HG03103 (cell line): ENCODE measurements around the gene AFTPH.
A peak's percentile ranks its signal among the peaks of the same experiment; 100 is the strongest.

Source experiments
- ATAC-seq: cut with Tn5 transposase; IDR thresholded peaks from one replicate; pipeline ENCODE4 v1.9.1; 2021; ENCODE audit warnings: low read depth; ENCODE audit not compliant: unreplicated experiment

The AFTPH gene

DNA sequence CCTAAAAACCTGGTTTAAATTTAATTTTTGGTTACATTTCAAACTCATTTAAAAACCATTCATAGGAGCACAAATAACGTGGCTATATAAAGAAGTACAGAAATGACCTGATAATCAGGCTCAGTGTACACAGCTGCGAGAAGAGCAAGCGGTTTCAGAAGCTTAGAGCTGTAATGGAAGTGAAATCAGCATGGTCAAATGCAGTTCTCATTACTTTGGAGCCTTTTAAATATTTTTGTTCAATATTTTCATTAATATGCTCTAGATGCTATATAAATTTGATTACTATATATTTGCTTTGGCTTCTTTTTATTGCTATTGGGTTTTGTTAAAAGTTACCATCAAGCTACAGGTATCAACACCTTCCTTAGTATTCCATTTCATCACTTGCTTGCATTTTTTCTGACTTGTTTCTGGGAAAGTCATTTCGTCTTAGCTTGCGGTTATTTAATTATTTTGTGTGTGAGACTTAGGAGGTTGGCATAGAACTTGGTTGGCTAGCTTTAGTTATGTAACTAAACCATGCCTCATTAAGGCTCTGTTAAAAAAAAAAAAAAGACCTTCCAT is 58.7 kb downstream of the AFTPH start:
- peak; percentile 88 for ATAC-seq

DNA sequence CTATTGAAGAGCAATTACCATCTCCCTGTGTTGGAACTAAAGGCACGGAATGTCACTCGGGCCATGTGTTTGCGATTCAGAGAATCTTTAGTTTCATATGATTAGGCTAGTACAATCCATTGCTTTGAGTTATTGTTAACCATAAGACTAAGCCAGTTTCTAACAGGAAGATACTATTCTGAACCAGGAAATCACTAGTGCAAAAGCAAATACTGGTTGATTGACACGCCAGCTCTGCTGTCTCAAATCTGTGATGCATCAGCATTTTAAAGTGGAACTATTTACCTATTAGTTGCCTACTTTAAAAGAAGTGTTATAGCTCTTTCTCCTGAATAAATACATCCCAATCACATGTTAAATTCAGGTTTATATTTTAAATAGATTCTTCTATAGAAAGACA is 61.9 kb downstream of the AFTPH start:
- no peak for ATAC-seq

DNA sequence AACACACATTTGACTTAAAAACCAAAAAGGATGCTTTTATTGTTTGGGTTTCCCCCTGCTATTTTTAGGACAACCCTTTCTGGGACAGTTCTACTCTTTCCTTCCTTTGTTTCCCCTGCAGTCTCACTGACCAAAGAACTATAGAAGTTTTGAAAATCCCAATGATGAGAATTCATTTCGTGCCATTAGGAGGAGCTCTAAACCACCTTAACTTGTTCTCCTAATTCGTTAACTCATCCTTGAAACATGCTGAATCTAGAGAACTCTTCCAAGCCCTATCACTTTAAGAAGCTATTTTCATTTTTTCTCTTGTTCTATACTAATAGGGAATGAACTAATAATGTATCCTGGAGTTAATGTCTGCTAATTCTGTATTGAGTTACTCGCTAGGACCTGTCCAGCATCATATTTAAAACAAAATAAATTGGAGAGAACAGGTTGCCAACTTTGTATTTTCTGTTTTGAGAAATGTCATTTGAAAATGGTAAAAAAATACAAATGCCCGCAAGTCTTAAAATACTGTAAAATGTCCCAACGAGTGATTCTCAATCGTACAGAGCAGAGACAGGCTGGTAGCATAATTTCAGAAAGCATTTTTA is 62.9 kb downstream of the AFTPH start:
- ATAC-seq, result no peak

DNA sequence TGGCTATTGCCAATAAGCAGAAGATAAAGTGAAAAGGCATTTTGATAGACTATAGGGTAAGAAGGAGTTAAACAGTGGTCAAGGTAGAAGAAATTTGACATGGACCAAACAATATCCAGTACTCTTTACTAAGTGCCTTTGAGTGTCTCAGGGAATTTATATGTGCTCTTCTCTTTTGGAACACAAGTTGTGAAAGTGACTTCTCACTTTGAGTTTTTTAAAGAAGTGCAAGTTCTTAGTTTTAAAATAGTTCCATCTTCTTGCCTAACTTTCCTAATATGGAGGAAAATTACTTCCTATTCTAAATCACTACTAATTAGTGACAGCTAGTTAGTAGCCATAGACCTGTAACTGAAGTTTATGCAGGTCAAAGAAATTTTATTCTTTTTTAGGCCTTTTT is 63.4 kb downstream of the AFTPH start:
- ATAC-seq, result no peak

DNA sequence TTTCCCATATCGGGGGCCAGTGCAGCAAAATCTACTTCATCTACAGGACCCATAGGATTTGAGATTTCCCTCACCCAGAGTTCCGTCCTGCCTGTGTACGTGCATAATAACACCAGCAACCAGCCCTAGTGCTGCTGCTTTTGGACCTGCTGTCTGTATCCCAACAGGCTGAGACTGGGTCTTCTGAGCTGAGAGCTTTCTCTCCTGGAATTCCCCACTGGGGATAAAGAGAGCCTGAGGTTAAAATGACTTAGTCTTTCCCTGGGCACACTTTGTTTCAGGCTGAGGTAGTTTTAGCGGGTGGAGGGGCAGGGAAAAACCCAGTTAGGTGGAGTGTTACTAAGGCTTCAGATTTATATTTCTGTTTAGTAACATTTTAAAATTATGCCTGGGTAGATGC is 67.1 kb downstream of the AFTPH start:
- ATAC-seq, result no peak

DNA sequence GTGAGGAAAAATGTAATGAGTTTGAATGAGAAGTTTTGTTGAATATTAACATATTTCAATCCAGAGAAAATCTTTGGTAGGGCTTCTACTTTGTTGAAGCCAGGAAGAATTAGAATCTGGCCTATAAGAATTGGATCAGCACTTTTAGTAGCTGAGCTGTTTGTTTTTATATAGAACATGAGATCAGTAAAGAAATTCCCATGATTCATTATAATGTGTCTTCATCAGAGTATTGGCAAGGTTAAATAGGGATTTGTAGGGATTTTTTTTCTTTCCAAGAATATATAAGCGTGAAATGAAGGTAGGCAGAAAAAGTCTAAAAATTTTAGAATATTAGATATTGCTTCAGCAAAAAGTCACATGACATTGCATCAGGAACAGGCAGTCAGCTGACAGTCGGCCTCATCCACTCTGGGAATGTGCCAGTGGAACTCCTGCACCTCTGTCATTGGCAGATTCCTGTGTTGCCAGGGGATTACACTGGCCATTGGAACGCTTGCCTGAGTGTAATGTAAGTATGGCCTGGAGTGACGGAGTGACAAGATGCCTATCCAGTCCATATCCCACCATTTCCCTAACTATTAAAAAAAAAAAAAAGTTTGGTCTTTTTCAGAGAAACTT is 69.0 kb downstream of the AFTPH start:
- no peak for ATAC-seq

DNA sequence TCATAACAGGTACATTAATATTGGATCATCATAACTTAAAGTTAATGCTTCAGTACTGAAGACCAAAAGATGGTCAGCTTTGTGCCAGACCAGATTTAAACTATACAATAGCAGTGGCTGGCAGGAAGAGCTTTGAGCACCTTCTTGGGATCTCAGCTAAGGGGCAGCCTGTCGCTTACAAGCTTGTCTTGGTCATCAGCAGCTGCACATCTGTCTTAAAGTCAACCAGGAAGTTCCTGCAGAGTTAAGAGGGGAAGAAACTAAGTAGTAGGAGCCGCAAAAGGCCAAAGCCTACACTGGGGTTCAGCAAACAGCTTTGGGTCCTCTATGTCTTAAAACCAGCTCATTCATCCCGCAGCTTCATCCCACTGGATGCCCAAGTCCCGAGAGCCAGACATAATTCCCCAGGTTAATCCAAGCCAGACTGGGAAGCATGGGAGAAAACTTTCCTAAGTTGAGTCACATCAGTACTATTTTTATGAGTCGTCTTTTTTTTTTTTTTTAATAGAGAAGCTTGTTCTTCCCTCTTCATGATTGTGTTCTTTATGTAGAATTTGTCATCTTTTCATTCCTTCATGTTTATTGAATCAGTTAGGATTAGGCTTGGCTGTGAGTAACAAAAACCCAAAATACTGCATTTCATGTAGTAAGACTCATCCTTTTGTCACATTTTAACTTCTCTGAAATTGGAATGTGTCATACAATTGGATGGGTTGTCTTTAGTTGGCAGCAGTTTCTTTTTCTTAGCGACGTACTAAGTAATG is 70.3 kb downstream of the AFTPH start:
- ATAC-seq, result no peak

DNA sequence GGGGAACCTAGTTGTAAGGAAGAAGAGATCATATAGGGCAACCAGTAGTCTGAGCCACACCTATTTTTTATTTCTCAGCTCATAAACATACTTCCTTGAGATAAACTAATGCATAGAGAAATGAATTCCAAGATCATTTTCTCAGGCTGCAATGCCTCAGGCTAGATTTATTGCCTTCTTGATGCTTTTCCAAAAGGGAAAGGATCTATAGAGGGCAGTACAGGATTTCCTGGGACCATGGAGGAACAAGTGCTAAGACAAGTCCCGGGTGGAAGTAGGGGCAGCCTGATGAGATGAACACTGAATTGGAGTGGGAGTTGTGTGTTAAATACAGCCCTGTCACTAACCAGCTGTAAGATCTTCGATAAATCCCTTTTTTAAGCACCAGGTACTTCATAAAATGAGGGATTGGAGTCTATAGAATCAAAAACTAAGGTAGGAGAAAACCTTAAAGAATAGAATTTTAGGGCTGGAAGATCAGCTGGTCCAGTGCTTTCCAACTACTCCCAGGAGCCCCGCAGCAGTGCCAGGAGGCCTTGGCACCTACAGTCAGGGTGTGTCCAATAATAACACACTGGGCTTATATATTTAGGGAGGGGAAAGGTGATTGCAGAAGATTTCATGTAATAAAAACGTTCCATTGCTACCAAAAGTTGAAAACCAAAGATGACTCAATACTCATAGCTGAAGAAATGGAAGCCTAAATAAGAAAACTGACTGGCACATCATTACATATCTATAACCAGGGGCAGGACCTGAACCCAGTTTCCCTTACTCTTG is 71.5 kb downstream of the AFTPH start:
- ATAC-seq, result no peak

DNA sequence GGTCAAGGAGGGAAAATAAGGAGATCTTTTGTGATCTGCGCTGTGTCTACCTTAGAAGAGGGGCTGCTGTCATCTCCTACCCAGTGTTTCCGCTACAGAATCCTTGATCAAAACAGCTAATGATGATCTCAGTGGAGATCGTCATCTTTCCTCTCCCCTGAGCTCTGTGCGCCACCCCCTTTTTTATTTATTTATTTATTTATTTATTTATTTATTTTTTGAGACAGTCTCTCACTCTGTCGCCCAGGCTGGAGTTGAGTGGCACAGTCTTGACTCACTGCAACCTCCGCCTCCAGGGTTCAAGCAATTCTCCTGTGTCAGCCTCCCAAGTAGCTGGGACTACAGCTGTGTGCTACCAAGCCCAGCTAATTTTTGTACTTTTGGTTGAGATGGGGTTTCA is 74.1 kb downstream of the AFTPH start:
- no peak for ATAC-seq

DNA sequence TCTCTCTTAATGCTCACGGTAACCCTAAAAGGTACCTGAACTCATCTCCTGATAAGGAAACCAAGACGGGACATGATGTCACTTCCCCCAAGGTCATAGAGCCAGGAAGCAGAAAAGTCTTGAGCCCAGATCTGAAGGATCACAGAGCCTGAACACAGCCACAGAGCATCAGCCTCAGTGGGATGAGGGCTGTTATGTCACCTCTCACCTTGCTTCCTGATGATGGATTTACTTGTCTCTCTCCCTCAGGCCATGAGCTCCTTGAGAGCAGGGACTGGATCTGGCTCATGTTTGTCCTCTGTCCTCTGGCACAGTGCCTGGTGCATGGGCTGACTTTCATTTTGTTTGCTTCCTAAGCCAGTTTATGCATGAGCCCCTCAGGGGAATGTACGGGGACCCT is 75.3 kb downstream of the AFTPH start:
- ATAC-seq, result no peak

DNA sequence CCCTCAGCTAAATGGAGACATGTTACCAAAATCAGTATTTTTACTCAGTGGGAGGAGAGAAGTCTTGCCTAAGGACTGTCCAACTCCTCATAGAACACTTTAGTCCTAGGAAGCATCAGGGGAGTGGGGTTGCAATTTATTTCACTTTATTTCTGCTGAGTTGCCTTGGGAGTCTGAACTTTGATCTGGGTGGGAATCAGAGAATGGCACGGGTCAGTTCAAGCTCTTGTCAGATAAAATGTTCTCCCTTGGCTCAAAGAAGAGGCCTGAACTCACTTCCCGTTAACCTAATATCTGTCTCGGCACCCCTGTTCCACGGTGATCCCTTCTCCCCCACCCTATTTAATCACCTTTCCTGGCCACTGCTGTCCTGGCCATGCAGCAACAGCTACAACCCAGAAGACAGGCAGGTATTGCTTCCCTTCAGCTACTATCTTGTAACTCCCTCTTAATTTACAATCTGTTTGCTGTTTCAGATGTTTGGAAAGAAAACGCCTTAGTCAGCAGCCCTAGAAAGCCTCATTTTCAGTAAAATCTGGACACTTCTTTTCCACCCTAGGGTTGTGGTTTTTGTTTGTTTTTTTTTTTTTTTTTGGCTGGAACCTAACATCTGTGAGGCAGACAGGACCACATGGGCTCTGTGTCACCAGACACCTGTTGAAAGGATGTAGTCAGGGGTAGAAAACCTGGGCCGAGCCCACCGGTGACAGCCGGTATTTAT is 77.1 kb downstream of the AFTPH start:
- ATAC-seq, result no peak

DNA sequence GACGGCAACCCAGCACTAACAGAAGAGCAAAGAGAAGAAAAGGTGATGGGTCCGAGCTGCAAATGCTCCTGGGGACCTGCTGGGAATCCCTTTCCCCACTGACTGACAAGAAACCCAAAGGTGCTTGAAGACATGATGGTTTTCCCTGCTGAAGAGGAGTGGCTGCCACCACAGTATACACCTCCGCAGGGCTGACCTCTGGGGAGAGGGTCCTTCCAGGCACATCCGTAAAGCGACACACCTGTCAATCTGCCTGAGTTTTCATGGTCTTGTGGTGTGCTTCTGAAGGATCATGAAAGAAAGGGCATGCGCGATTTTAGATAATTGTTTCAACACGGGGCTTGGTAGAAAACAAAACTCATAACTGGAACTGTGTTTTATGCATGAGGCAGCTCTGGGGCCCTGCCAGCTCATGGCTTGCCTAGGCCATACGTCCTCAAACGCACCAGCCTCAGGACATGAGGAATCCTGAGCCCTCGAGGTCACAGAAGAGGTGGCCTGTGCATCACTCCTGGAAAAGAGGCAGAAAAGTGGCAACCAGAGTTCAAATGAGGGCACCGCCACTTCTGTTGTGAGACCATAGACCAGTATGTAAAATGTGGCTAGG is 77.8 kb downstream of the AFTPH start:
- no peak for ATAC-seq

DNA sequence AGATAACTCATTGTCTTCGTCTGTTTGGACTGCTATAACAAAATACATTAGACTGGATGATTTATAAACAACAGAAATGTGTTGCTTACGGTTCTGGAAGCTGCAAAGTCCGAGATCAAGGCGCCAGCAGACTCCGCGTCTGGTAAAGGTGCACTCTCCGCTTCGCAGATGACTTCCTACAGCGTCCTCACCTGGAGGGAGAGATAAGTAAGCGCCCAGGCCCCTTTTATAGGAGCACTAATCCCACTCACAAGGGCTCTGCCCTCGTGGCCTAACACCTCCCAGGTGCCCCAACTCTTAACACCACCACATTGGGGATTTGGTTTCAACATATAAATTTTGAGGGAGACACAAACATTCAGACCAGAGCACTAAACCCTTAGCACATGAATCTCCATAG is 78.3 kb downstream of the AFTPH start:
- ATAC-seq, result no peak

DNA sequence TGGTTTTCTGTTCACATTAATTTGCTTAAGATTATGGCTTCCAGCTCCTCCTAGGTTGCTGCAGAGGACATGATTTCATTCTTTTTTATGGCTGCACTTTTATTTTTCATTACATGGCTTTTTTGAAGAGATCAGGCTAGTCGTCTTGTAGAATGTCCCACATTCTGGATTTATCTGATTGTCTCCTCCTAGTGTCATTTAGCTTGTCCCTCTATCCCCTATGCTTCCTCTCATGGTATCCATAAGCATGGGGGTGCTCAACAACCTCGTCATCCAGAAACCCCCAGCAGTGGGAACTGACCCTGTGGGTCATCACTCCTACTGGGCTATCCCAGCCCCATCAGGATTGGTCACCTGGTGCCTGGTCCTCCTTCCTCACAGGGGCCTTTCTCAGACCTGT is 80.0 kb downstream of the AFTPH start:
- no peak for ATAC-seq

DNA sequence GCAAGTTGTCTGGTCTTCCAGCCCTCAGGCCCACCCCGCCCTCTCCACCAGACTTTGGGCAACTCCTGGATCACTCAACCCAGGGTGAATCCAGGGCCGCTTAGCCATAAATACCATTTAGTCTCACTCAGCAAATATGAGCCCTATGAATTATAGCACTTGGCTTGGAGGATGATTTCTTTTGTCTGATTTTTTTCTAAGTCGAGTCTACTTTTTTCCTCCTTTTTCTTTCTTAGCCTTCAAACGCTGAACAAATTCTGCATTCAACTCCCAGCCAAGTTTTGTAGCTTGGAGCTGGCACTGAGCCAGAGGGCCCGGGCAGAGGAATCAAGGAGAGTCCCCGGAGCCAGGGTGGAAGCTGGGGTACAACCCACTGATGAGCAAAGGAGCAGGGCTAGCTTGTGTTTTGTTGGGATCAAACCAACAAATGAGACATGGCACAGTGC is 80.9 kb downstream of the AFTPH start:
- no peak for ATAC-seq

DNA sequence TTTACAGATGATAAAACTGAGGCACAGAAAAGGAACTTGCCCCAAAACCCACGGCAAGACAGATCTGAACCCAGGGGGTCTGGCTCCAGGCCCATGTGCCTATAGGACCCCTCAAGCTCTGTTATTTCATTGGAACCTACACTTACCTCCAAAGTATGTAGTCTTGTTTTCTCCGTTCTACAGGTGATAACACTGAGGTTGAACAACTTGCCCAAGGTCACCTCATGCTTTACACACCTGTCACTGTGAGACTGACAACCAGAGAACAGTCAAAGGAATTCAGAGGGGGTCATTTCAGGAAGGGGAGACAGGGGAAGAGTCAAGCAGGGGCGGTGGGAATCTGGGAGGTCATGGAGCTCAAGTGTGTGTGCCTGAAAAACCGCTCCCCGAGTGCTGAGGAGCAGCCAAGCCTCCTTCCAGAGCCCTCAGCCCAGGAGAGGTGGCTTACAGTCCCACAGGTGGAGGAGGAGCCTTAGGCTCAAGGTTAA is 81.9 kb downstream of the AFTPH start:
- no peak for ATAC-seq

DNA sequence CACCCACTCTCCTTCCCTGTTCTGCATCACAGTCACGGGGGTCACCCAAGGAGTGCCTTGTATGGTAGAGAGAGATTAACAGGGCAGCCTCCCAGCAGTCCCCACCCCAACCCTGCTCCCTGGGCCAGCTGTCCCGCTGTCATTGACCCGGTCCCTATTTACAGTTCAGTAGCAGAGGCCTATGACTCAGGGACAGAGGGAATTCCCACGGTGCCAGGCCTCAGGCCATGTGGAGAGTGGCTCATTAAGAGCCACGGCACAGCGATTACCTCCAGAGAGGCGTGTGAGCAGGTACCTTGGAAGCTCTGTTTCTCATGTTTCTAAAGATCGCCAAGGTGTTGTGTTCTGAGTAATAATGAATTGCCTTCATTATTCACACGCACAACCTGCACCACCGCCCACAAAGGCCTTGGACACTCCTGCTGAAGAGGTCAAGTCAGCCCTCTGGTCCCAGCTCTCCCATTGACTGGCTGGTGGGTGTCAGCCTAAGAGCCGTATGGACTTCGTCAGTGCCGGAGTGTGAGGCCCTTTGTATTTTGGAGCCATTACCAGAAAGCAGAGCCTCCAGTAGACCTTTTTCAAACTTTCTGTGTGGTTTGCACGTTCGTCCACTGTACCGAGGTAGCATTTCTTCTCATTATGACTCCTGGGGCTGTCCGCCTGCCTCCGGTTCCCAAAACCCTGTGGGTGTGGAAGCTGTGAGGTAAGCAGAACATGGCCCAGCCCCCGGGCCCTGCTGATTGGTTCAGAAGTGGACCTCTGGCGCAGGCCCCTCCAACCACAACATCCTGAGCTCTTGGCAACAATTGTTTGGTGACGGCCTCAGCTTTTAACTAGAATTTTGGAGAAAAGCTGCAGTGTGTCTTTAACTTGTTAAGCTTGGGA is 82.6 kb downstream of the AFTPH start:
- ATAC-seq, result peak; percentile 81

DNA sequence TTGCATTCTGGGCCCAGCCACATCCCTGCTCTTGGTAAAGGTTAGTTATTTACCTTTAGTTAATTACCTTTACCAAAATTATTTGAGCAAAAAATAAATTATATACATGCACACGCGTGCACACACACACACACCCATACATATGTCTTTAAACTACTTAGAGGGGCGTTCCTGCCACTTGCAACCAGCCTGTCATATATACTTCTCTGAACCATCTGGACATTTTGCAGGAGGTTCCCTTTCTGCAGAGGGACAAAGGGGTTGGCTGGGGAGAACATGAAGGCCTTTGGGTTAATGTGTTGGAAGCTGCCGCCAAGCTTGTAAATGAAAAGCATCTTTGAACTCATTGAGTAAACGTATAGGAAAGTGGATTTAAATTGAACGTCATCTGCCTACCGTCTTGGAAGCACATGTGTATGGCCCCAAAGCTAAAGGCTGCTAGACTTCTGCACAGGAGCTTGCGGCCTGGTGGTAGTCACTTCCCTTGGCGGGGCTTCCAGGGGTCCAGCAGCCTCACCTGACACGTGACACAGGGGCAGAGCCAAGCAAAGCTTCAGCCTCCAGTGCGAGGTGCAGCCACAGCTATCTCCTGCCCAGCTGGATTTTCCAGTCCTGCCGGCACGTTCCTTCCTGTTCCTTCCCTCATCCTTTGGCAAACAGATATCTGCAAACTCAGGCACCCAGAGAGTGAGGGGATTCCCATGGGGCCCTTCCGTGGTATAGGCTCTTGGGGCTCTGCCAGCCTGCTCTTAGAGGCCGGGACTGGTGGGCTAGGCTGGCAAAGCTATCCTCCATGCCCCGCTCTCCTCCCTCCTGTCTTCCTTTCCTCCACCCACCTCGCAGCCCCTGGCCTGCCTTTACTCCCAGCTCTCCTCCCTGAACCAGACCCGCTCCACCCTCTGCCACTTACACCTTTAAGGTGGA is 83.5 kb downstream of the AFTPH start:
- no peak for ATAC-seq
